Measurements from ENCODE around the gene MKNK2.

The MKNK2 gene

DNA sequence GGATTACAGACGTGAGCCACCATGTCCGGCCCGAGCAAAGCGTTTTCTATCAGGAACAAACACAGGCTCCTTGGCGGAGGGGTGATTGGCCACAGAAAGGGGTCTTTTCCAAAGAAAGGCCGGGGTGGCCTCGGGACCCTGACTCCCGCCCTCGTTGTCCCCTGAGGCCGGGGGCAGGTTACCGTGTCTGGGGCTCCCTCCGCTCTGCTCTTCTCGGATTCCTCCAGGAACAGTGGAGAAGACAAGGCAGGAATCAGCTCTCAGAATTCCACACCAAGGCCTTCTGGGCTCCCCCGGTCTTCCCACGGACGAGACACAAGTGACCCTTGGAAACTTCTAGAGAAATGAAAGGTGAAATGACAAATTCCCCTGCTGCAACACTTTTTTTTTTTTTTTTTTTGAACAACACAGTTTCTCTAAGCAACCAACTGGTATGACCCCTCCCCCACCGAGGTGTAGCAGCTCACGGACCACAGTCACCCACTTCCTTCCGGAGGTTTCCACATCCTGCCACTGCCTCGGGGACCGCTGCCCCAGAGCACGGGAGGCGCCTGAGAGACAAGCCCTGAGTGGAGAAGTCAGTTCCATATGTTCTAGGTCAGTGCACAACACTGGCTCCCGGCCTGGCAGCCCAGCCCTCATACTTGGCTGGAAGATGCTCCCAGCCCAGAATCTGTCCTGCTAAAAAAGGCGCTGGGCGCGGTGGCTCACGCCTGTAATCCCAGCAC lies 34.1 kb upstream of the MKNK2 start:
- DNase-seq (ENCODE audit: extremely low read depth, low read depth) = no peak
- TF ChIP-seq, protein P1, sequence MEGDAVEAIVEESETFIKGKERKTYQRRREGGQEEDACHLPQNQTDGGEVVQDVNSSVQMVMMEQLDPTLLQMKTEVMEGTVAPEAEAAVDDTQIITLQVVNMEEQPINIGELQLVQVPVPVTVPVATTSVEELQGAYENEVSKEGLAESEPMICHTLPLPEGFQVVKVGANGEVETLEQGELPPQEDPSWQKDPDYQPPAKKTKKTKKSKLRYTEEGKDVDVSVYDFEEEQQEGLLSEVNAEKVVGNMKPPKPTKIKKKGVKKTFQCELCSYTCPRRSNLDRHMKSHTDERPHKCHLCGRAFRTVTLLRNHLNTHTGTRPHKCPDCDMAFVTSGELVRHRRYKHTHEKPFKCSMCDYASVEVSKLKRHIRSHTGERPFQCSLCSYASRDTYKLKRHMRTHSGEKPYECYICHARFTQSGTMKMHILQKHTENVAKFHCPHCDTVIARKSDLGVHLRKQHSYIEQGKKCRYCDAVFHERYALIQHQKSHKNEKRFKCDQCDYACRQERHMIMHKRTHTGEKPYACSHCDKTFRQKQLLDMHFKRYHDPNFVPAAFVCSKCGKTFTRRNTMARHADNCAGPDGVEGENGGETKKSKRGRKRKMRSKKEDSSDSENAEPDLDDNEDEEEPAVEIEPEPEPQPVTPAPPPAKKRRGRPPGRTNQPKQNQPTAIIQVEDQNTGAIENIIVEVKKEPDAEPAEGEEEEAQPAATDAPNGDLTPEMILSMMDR (IDR thresholded peaks at IDR 0.05; ENCODE audit: low read depth, low read length) = no peak

GRCh38 chr19:2083174-2083854 lies 32.3 kb upstream of the MKNK2 start:
- TF ChIP-seq, protein P1 (IDR thresholded peaks at IDR 0.05; ENCODE audit: low read depth, low read length) = no peak
- DNase-seq (ENCODE audit: extremely low read depth, low read depth) = no peak

DNA sequence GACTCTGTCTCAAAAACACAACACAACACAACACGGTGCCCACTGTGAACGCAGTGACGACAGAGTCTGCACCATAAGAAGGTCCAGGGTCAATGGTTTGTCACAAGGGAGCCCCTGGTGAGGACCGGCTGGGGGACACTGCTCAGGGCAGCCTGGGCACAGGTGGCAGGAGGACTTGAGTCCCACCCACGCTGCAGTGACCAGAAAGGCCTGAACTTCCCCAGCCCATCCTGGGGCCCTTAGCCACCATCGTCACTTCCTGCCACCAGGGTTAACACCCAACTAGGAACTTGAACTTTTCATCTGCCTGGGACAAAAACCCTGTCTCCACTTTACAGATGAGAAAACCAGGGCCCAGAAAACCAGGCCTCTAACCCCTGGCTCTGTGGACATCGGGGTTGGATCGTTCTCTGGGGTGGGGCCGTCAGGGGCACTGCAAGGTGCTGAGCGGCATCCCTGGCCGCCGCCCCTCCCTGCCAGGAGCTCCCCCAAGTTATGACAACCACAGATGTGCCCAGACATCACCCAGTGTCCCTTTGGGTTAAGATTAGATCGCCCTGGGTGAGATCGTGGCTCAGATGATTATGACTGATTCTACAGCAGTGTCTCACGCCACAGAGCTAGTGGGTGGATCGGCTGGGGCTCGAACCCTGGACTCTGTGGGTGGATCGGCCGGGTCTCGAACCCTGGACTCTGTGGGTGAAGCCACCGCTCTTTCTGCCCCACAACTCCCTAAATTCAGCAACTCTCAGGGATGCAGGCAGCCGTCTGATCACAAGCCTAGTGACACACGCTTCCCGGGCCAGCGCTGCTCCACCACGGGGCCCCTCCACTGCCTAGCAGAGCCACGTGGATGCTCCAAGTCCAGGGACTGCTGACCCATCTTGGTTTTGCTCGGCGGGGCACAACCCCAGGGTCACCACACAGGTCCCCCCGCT lies 31.1 kb upstream of the MKNK2 start:
- no peak for DNase-seq (ENCODE audit: extremely low read depth, low read depth)
- TF ChIP-seq, protein P1 (IDR thresholded peaks at IDR 0.05; ENCODE audit: low read depth, low read length) = no peak

GRCh38 chr19:2080336-2080988 lies 29.4 kb upstream of the MKNK2 start:
- DNase-seq (ENCODE audit: extremely low read depth, low read depth) = no peak
- TF ChIP-seq, protein P1 (IDR thresholded peaks at IDR 0.05; ENCODE audit: low read depth, low read length) = no peak

GRCh38 chr19:2079865-2080301 lies 28.8 kb upstream of the MKNK2 start:
- TF ChIP-seq, protein P1 (IDR thresholded peaks at IDR 0.05; ENCODE audit: low read depth, low read length) = no peak
- no peak for DNase-seq (ENCODE audit: extremely low read depth, low read depth)

- TF ChIP-seq, protein P1 (IDR thresholded peaks at IDR 0.05; ENCODE audit: low read depth, low read length) = no peak
Observed at GRCh38 chr19:2079076-2079864, 28.2 kb upstream of the MKNK2 start.

More at GRCh38 chr19:2079076-2079864, 28.2 kb upstream of the MKNK2 start:
- DNase-seq (ENCODE audit: extremely low read depth, low read depth) = no peak
